ENCODE data around the gene SPATS2.

The SPATS2 gene

GRCh38 chr12:49493900-49494299 is 126.6 kb downstream of the SPATS2 start:
- Histone ChIP-seq H3F3A (ENCODE audit: insufficient read depth) (0 out of 2 replicates have a peak, but pooled peaks cover 4% of the 10 kb centered on the region), H3K36me3 (ENCODE audit: low read length) (peaks cover 17% of the 10 kb centered on the region), H3K4me3 (ENCODE audit: insufficient read depth, low read length, poor library complexity, severe bottlenecking) (no peak overlapping the region), H3K79me2 (ENCODE audit: insufficient read depth, low read length) (no peaks in the 10 kb centered on the region), H3K4me2 (ENCODE audit: low read depth, low read length, poor library complexity, severe bottlenecking) (no peak overlapping the region), H3K27me3 (ENCODE audit: low read length) (no peaks in the 10 kb centered on the region), H3K9me3 (ENCODE audit: insufficient read depth, low read length) (no peaks in the 10 kb centered on the region), H3K27ac (ENCODE audit: low read depth, low read length) (no peak overlapping the region), H3K9me2 (replicated peaks; ENCODE audit: insufficient read depth, low read length) (no peaks in the 10 kb centered on the region), H2AFZ (ENCODE audit: low read depth, low read length, severe bottlenecking) (no peak overlapping the region), H3K9ac (ENCODE audit: low read length) (no peak overlapping the region), H4K20me1 (ENCODE audit: low read depth, low read length) (no peaks in the 10 kb centered on the region)
- TF ChIP-seq EZH2phosphoT487 (conservative IDR thresholded peaks at IDR 0.05; ENCODE audit: low read length) (no peak), CTCF (IDR thresholded peaks at IDR 0.05; ENCODE audit: insufficient read depth, low read length, poor library complexity, severe bottlenecking) (no peak)

- Histone ChIP-seq H3K79me2 (ENCODE audit: insufficient read depth, low read length) (no peaks in the 10 kb centered on the region), H3K9me2 (replicated peaks; ENCODE audit: insufficient read depth, low read length) (no peaks in the 10 kb centered on the region), H3K4me3 (ENCODE audit: insufficient read depth, low read length, poor library complexity, severe bottlenecking) (no peak overlapping the region), H3K9ac (ENCODE audit: low read length) (no peak overlapping the region), H3K4me2 (ENCODE audit: low read depth, low read length, poor library complexity, severe bottlenecking) (no peak overlapping the region), H3K36me3 (ENCODE audit: low read length) (peaks cover 12% of the 10 kb centered on the region), H3K27ac (ENCODE audit: low read depth, low read length) (no peak overlapping the region), H2AFZ (ENCODE audit: low read depth, low read length, severe bottlenecking) (no peak overlapping the region), H3K9me3 (ENCODE audit: insufficient read depth, low read length) (no peaks in the 10 kb centered on the region), H3K27me3 (ENCODE audit: low read length) (no peaks in the 10 kb centered on the region), H4K20me1 (ENCODE audit: low read depth, low read length) (no peaks in the 10 kb centered on the region), H3F3A (ENCODE audit: insufficient read depth) (no peaks in the 10 kb centered on the region)
- TF ChIP-seq CTCF (IDR thresholded peaks at IDR 0.05; ENCODE audit: insufficient read depth, low read length, poor library complexity, severe bottlenecking) (no peak), EZH2phosphoT487 (conservative IDR thresholded peaks at IDR 0.05; ENCODE audit: low read length) (no peak)
Observed at GRCh38 chr12:49496417-49497360, 129.4 kb downstream of the SPATS2 start.

GRCh38 chr12:49501895-49502294 is 134.6 kb downstream of the SPATS2 start:
- no peak for TF ChIP-seq CTCF (IDR thresholded peaks at IDR 0.05; ENCODE audit: insufficient read depth, low read length, poor library complexity, severe bottlenecking)
- TF ChIP-seq EZH2phosphoT487 (conservative IDR thresholded peaks at IDR 0.05; ENCODE audit: low read length) = no peak
- Histone ChIP-seq H3K9ac (ENCODE audit: low read length) (no peak overlapping the region), H3K4me2 (ENCODE audit: low read depth, low read length, poor library complexity, severe bottlenecking) (no peak overlapping the region), H3K36me3 (ENCODE audit: low read length) (peaks cover 9% of the 10 kb centered on the region), H3K27me3 (ENCODE audit: low read length) (no peaks in the 10 kb centered on the region), H3K9me2 (replicated peaks; ENCODE audit: insufficient read depth, low read length) (no peaks in the 10 kb centered on the region), H3K9me3 (ENCODE audit: insufficient read depth, low read length) (no peaks in the 10 kb centered on the region), H3K27ac (ENCODE audit: low read depth, low read length) (no peak overlapping the region), H3K4me3 (ENCODE audit: insufficient read depth, low read length, poor library complexity, severe bottlenecking) (no peak overlapping the region), H3F3A (ENCODE audit: insufficient read depth) (no peaks in the 10 kb centered on the region), H2AFZ (ENCODE audit: low read depth, low read length, severe bottlenecking) (no peak overlapping the region), H4K20me1 (ENCODE audit: low read depth, low read length) (no peaks in the 10 kb centered on the region), H3K79me2 (ENCODE audit: insufficient read depth, low read length) (no peaks in the 10 kb centered on the region)

Data from SU-DHL-6 (cell line).